GM23338 (cell line): ENCODE measurements around the gene ESRP2. TPM values are rescaled to one million over a fixed set of nuclear protein-coding genes. Genes with fewer than 3 reads are reported as not detected.

Source experiments
- ATAC-seq: fragments of 200-7000 bp; cut with Tn5 transposase; 3 replicates; pipeline ENCODE4 v1.9.1; 2020
- DNase-seq: peaks from one replicate; pipeline ENCODE4 v3.0.0-alpha.2; 2015; ENCODE audit warnings: low spot score
- H2AFZ ChIP-seq: fragments of 200-600 bp; sonication (generic); 2 replicates; pipeline ENCODE4 v1.8.0; 2016; ENCODE audit warnings: antibody characterized with exemption, mild to moderate bottlenecking, moderate library complexity
- H3F3A ChIP-seq: fragments of 200-600 bp; sonication (generic); replicated peaks from 2 replicates; pipeline ENCODE4 v1.8.0; 2017; ENCODE audit warnings: antibody characterized with exemption, mixed run types, low read depth
- H3K27ac ChIP-seq: fragments of 200-600 bp; sonication (generic); 2 replicates; pipeline ENCODE4 v1.6.1; 2016; ENCODE audit warnings: low read depth
- H3K27me3 ChIP-seq: fragments of 200-600 bp; sonication (generic); 2 replicates; pipeline ENCODE4 v1.8.0; 2016; ENCODE audit warnings: mild to moderate bottlenecking, mixed run types, moderate library complexity; ENCODE audit not compliant: insufficient read depth
- H3K36me3 ChIP-seq: fragments of 200-600 bp; sonication (generic); 2 replicates; pipeline ENCODE4 v1.8.0; 2016; ENCODE audit warnings: mild to moderate bottlenecking; ENCODE audit not compliant: insufficient read depth
- H3K4me1 ChIP-seq: fragments of 200-600 bp; sonication (generic); 2 replicates; pipeline ENCODE4 v1.8.0; 2016; ENCODE audit warnings: mild to moderate bottlenecking, moderate library complexity; ENCODE audit not compliant: insufficient read depth
- H3K4me2 ChIP-seq: fragments of 200-600 bp; sonication (generic); 2 replicates; pipeline ENCODE4 v1.7.1; 2017; ENCODE audit warnings: mixed run types
- H3K4me3 ChIP-seq: fragments of 200-600 bp; sonication (generic); 2 replicates; pipeline ENCODE4 v1.6.1; 2016; ENCODE audit warnings: mixed run types
- H3K79me2 ChIP-seq: fragments of 200-600 bp; sonication (generic); replicated peaks from 2 replicates; pipeline ENCODE4 v1.8.0; 2017; ENCODE audit warnings: mild to moderate bottlenecking; ENCODE audit not compliant: insufficient read depth
- H3K9me2 ChIP-seq: fragments of 200-600 bp; sonication (generic); 2 replicates; pipeline ENCODE4 v1.8.0; 2017; ENCODE audit not compliant: insufficient read depth
- H4K20me1 ChIP-seq: fragments of 200-600 bp; sonication (generic); replicated peaks from 2 replicates; pipeline ENCODE4 v1.8.0; 2017; ENCODE audit warnings: mild to moderate bottlenecking; ENCODE audit not compliant: insufficient read depth
- H3K27ac Mint-ChIP-seq: 2 replicates; pipeline ENCODE4 v1.8.0; 2020; ENCODE audit warnings: inconsistent platforms, mild to moderate bottlenecking, moderate library complexity, mixed read lengths
- H3K27me3 Mint-ChIP-seq: 3 replicates; pipeline ENCODE4 v1.8.0; 2022; ENCODE audit warnings: low read depth, mild to moderate bottlenecking, moderate library complexity, mixed read lengths, inconsistent platforms; ENCODE audit not compliant: insufficient read depth, poor library complexity
- H3K36me3 Mint-ChIP-seq: 3 replicates; pipeline ENCODE4 v1.8.0; 2021; ENCODE audit warnings: low read depth, mild to moderate bottlenecking, inconsistent platforms, moderate library complexity, mixed read lengths
- H3K4me1 Mint-ChIP-seq: 3 replicates; pipeline ENCODE4 v1.8.0; 2020; ENCODE audit warnings: mild to moderate bottlenecking, inconsistent platforms, mixed read lengths
- H3K4me3 Mint-ChIP-seq: 3 replicates; pipeline ENCODE4 v1.8.0; 2021; ENCODE audit warnings: moderate library complexity, mild to moderate bottlenecking, inconsistent platforms, mixed read lengths
- H3K9me3 Mint-ChIP-seq: 3 replicates; pipeline ENCODE4 v1.8.0; 2020; ENCODE audit warnings: moderate library complexity, mild to moderate bottlenecking, inconsistent platforms, mixed read lengths
- ETS1 ChIP-seq: IDR thresholded peaks from 2 replicates; pipeline ENCODE4 v1.6.1; 2016; ENCODE audit warnings: antibody characterized with exemption
- EZH2 ChIP-seq: fragments of 200-600 bp; sonication (generic); IDR thresholded peaks from one replicate; pipeline ENCODE4 v1.8.0; 2017; ENCODE audit warnings: antibody characterized with exemption, mild to moderate bottlenecking, low read depth; ENCODE audit not compliant: unreplicated experiment
- EZH2phosphoT487 ChIP-seq: fragments of 200-600 bp; sonication (generic); IDR thresholded peaks from one replicate; pipeline ENCODE4 v1.8.1; 2018; ENCODE audit warnings: antibody characterized with exemption; ENCODE audit not compliant: unreplicated experiment
- JUNB ChIP-seq: IDR thresholded peaks from one replicate; pipeline ENCODE4 v1.6.1; 2016; ENCODE audit warnings: antibody characterized with exemption; ENCODE audit not compliant: unreplicated experiment
- NANOG ChIP-seq: IDR thresholded peaks from 2 replicates; pipeline ENCODE4 v1.6.1; 2016; ENCODE audit warnings: antibody characterized with exemption, borderline replicate concordance
- POLR2AphosphoS5 ChIP-seq: IDR thresholded peaks from 2 replicates; pipeline ENCODE4 v1.6.1; 2016; ENCODE audit warnings: antibody characterized with exemption, low read depth
- STAT1 ChIP-seq: IDR thresholded peaks from one replicate; pipeline ENCODE4 v1.6.1; 2016; ENCODE audit warnings: antibody characterized with exemption; ENCODE audit not compliant: unreplicated experiment
- ZNF114 ChIP-seq: fragments of 250-450 bp; sonication (Bioruptor Pico); IDR thresholded peaks from 2 replicates; pipeline ENCODE4 v1.5.0; 2020; ENCODE audit warnings: mild to moderate bottlenecking, moderate library complexity
- ZNF331 ChIP-seq: fragments of 250-450 bp; sonication (Bioruptor Pico); IDR thresholded peaks from 2 replicates; pipeline ENCODE4 v1.5.0; 2020; ENCODE audit warnings: low read depth, mild to moderate bottlenecking, moderate library complexity
- ZNF462 ChIP-seq: fragments of 250-450 bp; sonication (Bioruptor Pico); IDR thresholded peaks from 2 replicates; pipeline ENCODE4 v1.5.0; 2020; ENCODE audit warnings: mild to moderate bottlenecking, moderate library complexity
- polyA plus RNA-seq: library from polyadenylated mRNA; unstranded; fragments of >200 nt; fragmentation: Nextera tagmentation; extraction: Ambion mirVana; gene quantifications from 2 replicates; pipeline ENCODE4 v1.2.1, GENCODE V29; 2016
- total RNA-seq: library from RNA; depleted of rRNA; stranded (reverse); fragments of >200 nt; shearing (Covaris generic); gene quantifications from 2 replicates; pipeline ENCODE4 v1.2.3, GENCODE V29; 2014
- TF ChIP-seq, protein P1 (sequence below): IDR thresholded peaks from one replicate; pipeline ENCODE4 v1.6.1; 2018; ENCODE audit warnings: antibody characterized with exemption; ENCODE audit not compliant: unreplicated experiment

ESRP2 gene
- total and polyA plus RNA-seq, 2 experiments from 2014 or later, result 16.2 to 44.0 TPM

GRCh38 chr16:68257251-68257905, 21.5 kb upstream of the ESRP2 start:
- H3K4me2 ChIP-seq, result no peak overlapping the region
- peaks cover 5% of the 10 kb centered on the region for H3K27me3 Mint-ChIP-seq
- no peaks in the 10 kb centered on the region; the same call in 2 of the 3 replicates for H3K4me1 Mint-ChIP-seq
- no peak overlapping the region for H3K27ac ChIP-seq
- H3K27me3 ChIP-seq, result no peaks in the 10 kb centered on the region
- ATAC-seq (no peak), DNase-seq (no peak)
- no peaks in the 10 kb centered on the region for H3K79me2 ChIP-seq
- 0 out of 2 replicates have a peak, but pooled peaks cover 3% of the 10 kb centered on the region for H3F3A ChIP-seq
- no peaks in the 10 kb centered on the region for H3K4me1 ChIP-seq
- TF ChIP-seq JUNB (no peak), ZNF114 (CRISPR knock-in tag) (no peak), EZH2 (no peak), STAT1 (no peak)
- no peak overlapping the region for H3K4me3 ChIP-seq
- H2AFZ ChIP-seq, result no peak overlapping the region
- no peaks in the 10 kb centered on the region for H3K36me3 ChIP-seq
- no peak overlapping the region for H3K27ac Mint-ChIP-seq
- H3K9me2 ChIP-seq, result no peaks in the 10 kb centered on the region
- H3K36me3 Mint-ChIP-seq, result no peaks in the 10 kb centered on the region
- no peaks in the 10 kb centered on the region; the same call in 1 of the 2 replicates for H4K20me1 ChIP-seq
- H3K4me3 Mint-ChIP-seq, result no peak overlapping the region
- no peaks in the 10 kb centered on the region for H3K9me3 Mint-ChIP-seq

- Histone ChIP-seq H3K79me2 (no peaks in the 10 kb centered on the region), H2AFZ (no peak overlapping the region), H3K36me3 (no peaks in the 10 kb centered on the region), H4K20me1 (no peaks in the 10 kb centered on the region; the same call in 1 of the 2 replicates), H3K27ac (no peak overlapping the region), H3K4me2 (no peak overlapping the region), H3F3A (no peaks in the 10 kb centered on the region), H3K4me3 (no peak overlapping the region), H3K4me1 (no peaks in the 10 kb centered on the region), H3K27me3 (no peaks in the 10 kb centered on the region), H3K9me2 (no peaks in the 10 kb centered on the region)
- Mint-ChIP-seq H3K27ac (no peak overlapping the region), H3K4me1 (no peaks in the 10 kb centered on the region; the same call in 2 of the 3 replicates), H3K27me3 (peaks cover 1% of the 10 kb centered on the region), H3K4me3 (no peak overlapping the region), H3K9me3 (no peaks in the 10 kb centered on the region), H3K36me3 (peaks cover 2% of the 10 kb centered on the region; the same call in 1 of the 3 replicates)
- DNase-seq (no peak), ATAC-seq (no peak)
- TF ChIP-seq ETS1 (no peak), EZH2 (no peak), ZNF462 (CRISPR knock-in tag) (no peak), STAT1 (no peak), NANOG (no peak), JUNB (no peak), ZNF114 (CRISPR knock-in tag) (no peak), POLR2AphosphoS5 (no peak), ZNF331 (CRISPR knock-in tag) (no peak), EZH2phosphoT487 (no peak)
- TF ChIP-seq, protein P1, sequence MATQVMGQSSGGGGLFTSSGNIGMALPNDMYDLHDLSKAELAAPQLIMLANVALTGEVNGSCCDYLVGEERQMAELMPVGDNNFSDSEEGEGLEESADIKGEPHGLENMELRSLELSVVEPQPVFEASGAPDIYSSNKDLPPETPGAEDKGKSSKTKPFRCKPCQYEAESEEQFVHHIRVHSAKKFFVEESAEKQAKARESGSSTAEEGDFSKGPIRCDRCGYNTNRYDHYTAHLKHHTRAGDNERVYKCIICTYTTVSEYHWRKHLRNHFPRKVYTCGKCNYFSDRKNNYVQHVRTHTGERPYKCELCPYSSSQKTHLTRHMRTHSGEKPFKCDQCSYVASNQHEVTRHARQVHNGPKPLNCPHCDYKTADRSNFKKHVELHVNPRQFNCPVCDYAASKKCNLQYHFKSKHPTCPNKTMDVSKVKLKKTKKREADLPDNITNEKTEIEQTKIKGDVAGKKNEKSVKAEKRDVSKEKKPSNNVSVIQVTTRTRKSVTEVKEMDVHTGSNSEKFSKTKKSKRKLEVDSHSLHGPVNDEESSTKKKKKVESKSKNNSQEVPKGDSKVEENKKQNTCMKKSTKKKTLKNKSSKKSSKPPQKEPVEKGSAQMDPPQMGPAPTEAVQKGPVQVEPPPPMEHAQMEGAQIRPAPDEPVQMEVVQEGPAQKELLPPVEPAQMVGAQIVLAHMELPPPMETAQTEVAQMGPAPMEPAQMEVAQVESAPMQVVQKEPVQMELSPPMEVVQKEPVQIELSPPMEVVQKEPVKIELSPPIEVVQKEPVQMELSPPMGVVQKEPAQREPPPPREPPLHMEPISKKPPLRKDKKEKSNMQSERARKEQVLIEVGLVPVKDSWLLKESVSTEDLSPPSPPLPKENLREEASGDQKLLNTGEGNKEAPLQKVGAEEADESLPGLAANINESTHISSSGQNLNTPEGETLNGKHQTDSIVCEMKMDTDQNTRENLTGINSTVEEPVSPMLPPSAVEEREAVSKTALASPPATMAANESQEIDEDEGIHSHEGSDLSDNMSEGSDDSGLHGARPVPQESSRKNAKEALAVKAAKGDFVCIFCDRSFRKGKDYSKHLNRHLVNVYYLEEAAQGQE, result no peak
Measured at GRCh38 chr16:68255712-68256111, 19.8 kb upstream of the ESRP2 start.
